Measurements from ENCODE around the gene CSN2.

DNA sequence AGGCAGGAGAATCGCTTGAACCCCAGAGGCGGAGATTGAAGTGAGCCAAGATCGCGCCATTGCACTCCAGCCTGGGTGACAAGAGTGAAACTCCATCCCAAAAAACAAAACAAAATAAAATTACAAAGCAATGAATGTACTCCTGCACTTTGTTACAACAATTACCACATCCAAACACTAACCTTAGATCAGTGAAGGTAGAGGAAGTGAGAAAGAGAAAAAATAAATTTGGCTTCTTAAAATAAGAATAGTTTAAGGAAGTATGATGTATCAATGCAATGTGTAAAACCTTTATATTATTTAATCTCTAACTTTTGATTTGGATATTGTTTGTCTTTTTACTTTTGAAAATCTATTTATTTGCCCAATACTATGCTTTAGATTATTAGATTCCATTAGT lies 56.3 kb downstream of the CSN2 start:
- TF ChIP-seq, protein P1, sequence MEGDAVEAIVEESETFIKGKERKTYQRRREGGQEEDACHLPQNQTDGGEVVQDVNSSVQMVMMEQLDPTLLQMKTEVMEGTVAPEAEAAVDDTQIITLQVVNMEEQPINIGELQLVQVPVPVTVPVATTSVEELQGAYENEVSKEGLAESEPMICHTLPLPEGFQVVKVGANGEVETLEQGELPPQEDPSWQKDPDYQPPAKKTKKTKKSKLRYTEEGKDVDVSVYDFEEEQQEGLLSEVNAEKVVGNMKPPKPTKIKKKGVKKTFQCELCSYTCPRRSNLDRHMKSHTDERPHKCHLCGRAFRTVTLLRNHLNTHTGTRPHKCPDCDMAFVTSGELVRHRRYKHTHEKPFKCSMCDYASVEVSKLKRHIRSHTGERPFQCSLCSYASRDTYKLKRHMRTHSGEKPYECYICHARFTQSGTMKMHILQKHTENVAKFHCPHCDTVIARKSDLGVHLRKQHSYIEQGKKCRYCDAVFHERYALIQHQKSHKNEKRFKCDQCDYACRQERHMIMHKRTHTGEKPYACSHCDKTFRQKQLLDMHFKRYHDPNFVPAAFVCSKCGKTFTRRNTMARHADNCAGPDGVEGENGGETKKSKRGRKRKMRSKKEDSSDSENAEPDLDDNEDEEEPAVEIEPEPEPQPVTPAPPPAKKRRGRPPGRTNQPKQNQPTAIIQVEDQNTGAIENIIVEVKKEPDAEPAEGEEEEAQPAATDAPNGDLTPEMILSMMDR (IDR thresholded peaks at IDR 0.05), result no peak
- TF ChIP-seq EP300 (IDR thresholded peaks at IDR 0.05; ENCODE audit: low read depth) (no peak), POLR2A (IDR thresholded peaks at IDR 0.05) (no peak), POLR2AphosphoS5 (IDR thresholded peaks at IDR 0.05) (no peak)

Data from transverse colon (tissue), 4 donors.